Endothelial cell (in vitro differentiated cells): ENCODE data around the gene CBARP. TPM values are rescaled to one million over a fixed set of nuclear protein-coding genes. Genes with fewer than 3 reads are reported as not detected.

ENCODE experiments used
- DNase-seq: peaks from one replicate; pipeline ENCODE4 v3.0.0; 2021; ENCODE audit warnings: low spot score
- H3K27ac Mint-ChIP-seq: one replicate; pipeline ENCODE4 v1.8.0; 2021; ENCODE audit warnings: mixed read lengths, inconsistent platforms; ENCODE audit not compliant: unreplicated experiment
- H3K27me3 Mint-ChIP-seq: one replicate; pipeline ENCODE4 v1.8.0; 2021; ENCODE audit warnings: mild to moderate bottlenecking, moderate library complexity, mixed read lengths, inconsistent platforms; ENCODE audit not compliant: unreplicated experiment
- H3K36me3 Mint-ChIP-seq: one replicate; pipeline ENCODE4 v1.8.0; 2021; ENCODE audit warnings: mild to moderate bottlenecking, low read depth, mixed read lengths, inconsistent platforms; ENCODE audit not compliant: unreplicated experiment
- H3K4me1 Mint-ChIP-seq: one replicate; pipeline ENCODE4 v1.8.0; 2021; ENCODE audit warnings: mild to moderate bottlenecking, mixed read lengths, inconsistent platforms; ENCODE audit not compliant: unreplicated experiment
- H3K4me3 Mint-ChIP-seq: one replicate; pipeline ENCODE4 v1.8.0; 2021; ENCODE audit warnings: mild to moderate bottlenecking, mixed read lengths, inconsistent platforms; ENCODE audit not compliant: unreplicated experiment
- H3K9me3 Mint-ChIP-seq: one replicate; pipeline ENCODE4 v1.8.0; 2021; ENCODE audit warnings: mixed read lengths, inconsistent platforms; ENCODE audit not compliant: unreplicated experiment
- long read RNA-seq: library from polyadenylated mRNA; unstranded; transcript quantifications from one replicate; pipeline ENCODE4 v2.0.0, GENCODE V29; 2020; ENCODE audit not compliant: unreplicated experiment
- total RNA-seq: library from RNA; stranded (reverse); fragmentation: NEBNext Ultra II Directional; extraction: Animal tissue kit (Norgen Biotek cat#: 25700); gene quantifications from one replicate; pipeline ENCODE4 v1.2.1, GENCODE V29; 2021; ENCODE audit not compliant: unreplicated experiment
- TF ChIP-seq, protein P1 (sequence below): fragments of 200-600 bp; sonication (generic); IDR thresholded peaks from one replicate; pipeline ENCODE4 v1.5.0; 2021; ENCODE audit warnings: antibody characterized with exemption; ENCODE audit not compliant: unreplicated experiment

CBARP gene, protein sequence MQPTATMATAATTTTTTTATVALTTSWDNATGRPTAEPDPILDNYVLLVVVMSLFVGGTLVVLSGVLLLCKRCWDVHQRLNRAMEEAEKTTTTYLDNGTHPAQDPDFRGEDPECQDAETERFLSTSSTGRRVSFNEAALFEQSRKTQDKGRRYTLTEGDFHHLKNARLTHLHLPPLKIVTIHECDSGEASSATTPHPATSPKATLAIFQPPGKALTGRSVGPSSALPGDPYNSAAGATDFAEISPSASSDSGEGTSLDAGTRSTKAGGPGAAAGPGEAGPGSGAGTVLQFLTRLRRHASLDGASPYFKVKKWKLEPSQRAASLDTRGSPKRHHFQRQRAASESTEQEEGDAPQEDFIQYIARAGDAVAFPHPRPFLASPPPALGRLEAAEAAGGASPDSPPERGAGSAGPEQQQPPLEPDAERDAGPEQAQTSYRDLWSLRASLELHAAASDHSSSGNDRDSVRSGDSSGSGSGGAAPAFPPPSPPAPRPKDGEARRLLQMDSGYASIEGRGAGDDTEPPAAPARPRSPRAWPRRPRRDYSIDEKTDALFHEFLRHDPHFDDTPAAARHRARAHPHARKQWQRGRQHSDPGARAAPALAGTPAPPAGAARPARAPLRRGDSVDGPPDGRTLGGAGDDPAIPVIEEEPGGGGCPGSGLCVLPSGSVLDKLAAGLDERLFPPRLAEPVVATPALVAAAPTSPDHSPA
- 10.4 TPM for total RNA-seq
- long read RNA-seq = 0 reads

DNA sequence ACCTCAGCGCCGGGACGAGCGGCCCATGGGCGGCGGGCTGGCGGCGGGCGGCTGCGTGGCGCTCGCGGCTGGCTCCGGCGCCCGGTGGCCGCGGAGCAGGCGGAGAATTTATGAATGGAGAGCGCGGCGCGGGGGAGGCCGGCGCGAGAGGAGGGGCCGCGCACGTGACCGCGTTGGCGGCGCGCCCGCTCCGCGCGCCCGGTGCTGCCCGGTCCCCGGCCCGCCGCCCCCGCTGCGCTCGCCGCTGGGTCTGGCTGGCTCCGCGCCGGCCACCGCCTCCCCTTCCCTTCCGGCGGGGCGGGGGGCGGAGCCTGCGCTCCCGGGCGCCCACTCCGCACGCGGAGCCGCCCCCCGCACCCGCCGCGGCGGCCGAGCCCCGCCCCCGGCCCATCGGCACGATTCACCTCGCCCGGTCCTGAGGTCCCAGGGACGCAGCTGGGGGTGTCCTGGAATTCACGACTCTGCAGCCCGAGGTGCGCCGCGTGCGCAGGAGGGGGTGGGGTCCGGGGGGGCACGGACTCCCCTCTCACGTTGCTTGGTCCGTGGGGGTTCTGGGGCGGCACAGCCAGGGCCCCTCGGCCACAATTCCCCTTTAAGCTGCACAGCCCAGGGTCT, at the start of gene CBARP:
Gene CBARP (minus strand): TSS at position 252 of the 615 bp plus-strand sequence. CDS start 1,905 bp downstream, outside the sequence.
- Mint-ChIP-seq H3K27ac (peak within 1 kb of the TSS; percentile 4), H3K27me3 (peaks cover 16% of the 10 kb centered on the region), H3K36me3 (no peaks in the 10 kb centered on the region), H3K4me1 (peaks cover 5% of the 10 kb centered on the region), H3K9me3 (no peaks in the 10 kb centered on the region), H3K4me3 (peak within 1 kb of the TSS; percentile 89)
- DNase-seq = peak; percentile 54
- TF ChIP-seq, protein P1, sequence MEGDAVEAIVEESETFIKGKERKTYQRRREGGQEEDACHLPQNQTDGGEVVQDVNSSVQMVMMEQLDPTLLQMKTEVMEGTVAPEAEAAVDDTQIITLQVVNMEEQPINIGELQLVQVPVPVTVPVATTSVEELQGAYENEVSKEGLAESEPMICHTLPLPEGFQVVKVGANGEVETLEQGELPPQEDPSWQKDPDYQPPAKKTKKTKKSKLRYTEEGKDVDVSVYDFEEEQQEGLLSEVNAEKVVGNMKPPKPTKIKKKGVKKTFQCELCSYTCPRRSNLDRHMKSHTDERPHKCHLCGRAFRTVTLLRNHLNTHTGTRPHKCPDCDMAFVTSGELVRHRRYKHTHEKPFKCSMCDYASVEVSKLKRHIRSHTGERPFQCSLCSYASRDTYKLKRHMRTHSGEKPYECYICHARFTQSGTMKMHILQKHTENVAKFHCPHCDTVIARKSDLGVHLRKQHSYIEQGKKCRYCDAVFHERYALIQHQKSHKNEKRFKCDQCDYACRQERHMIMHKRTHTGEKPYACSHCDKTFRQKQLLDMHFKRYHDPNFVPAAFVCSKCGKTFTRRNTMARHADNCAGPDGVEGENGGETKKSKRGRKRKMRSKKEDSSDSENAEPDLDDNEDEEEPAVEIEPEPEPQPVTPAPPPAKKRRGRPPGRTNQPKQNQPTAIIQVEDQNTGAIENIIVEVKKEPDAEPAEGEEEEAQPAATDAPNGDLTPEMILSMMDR = no peak

DNA sequence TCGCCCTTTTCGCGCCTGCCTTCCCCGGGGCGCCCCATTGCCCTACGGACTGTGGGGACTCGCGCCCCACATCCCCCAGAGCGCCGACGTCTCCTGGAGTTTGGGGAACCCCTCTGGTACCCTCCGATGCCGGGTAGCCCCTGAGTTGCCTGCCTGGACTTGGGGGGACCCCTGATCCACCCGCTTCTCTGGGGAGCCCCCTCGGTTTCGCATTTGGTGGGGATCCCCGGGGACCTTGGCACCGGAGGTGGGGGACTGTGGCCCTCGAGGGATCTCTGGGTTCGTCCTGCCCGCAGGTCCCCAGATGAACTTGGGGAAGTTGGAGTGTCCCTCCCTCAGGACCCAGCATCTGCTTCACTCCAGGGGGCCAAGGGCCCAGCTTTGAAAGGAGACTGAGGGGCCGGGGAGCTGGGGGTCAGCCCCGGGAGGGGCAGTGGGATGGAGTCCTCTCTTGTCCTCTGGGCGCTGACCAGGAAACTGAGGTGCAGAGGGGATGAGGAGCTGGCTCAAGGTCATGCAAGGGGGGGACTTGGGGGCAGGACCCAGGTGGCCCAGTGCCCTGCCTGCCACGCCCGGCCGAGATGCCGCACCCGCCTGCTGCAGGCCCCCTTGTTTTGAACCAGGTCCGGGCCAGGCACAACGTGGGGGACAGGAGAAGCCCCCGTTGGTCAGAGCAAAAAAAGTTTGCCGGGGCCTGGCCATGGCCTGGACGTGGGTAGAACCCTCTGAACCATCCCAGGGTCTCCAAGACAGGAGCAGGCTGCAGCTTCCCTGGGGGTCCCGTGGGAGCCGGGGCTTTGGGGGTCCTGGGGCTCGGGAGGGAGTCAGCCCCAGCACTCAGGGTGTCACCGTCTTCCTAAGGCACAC, 48.9 kb upstream of the CBARP start:
- Mint-ChIP-seq H3K4me1 (no peaks in the 10 kb centered on the region), H3K9me3 (no peaks in the 10 kb centered on the region), H3K27ac (no peak overlapping the region), H3K4me3 (peak overlapping the region; percentile 87), H3K27me3 (peaks cover 10% of the 10 kb centered on the region), H3K36me3 (no peaks in the 10 kb centered on the region)
- DNase-seq = no peak
- TF ChIP-seq, protein P1 = no peak

DNA sequence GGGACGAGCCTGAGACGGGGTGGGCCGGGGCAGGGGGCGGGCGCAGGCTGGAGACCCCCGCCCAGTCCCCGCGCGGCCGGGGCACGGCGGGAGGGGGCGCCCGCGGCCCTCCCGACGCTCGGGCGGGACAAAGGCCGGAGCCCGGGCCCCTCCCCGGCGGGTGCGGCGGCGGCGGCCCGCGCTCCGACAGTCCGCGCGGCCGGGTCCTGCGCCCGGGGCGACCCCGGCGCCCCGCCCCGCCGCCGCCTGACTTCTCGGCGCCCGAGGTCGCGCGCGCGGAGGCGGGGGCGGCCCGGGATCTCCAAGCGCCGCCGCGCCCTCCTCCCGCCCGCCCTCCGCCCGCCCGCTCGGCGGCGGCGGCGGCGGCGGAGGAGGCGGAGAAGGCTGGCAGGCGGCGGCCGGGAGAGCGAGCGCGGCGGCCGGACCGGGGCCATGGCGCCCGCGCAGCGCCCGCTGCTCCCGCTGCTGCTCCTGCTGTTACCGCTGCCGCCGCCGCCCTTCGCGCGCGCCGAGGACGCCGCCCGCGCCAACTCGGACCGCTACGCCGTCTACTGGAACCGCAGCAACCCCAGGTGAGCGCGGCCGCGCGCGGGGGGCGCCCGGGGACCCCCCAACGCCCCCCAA, 48.0 kb upstream of the CBARP start, which contains the start of gene EFNA2:
Gene EFNA2 (plus strand): TSS at position 137 of the 624 bp plus-strand sequence. CDS start 296 bp downstream, at position 433.
- TF ChIP-seq, protein P1 = no peak
- DNase-seq = no peak
- H3K4me3 Mint-ChIP-seq = peak within 1 kb of the TSS; percentile 87
- H3K27me3 Mint-ChIP-seq = peaks cover 10% of the 10 kb centered on the region
- H3K27ac Mint-ChIP-seq = no peak within 1 kb of the TSS
- H3K9me3 Mint-ChIP-seq = no peaks in the 10 kb centered on the region
- H3K36me3 Mint-ChIP-seq = no peaks in the 10 kb centered on the region
- no peaks in the 10 kb centered on the region for H3K4me1 Mint-ChIP-seq

DNA sequence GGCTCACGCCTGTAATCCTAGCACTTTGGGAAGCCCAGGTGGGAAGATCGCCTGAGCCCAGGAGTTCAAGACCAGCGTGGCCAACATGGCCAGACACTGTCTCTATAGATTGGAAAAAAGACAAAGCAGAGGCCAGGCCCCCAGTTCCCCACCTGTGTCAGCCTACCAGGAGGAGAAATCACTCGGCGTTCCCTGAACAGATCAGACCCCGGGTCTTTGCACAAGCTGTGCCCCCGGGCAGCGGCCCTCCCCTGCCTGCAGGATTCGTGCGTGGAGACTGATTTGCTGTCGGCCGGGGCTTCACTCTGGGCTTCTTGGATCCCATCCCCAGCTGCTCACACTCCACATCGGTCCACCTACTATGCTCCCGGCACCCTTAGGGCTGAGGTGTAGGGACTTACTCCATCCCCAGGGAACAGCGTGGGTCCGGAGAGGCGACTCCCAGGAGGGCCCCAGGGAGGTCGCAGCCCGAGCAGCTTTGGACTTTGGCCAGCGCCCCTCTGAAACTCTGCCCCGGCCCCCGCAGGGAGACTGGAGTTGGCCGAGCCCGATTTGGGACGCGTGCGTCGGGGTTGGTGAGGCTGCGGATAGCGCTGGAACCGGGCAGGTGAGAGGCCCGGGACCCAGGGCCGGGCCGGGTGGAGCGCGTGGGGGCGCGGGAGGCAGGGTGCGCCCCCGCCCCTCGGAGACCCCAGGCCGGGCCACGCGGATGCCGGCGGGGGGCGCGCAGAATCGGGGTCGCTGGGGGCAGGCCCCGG, 47.4 kb upstream of the CBARP start:
- DNase-seq = no peak
- Mint-ChIP-seq H3K4me1 (peaks cover 2% of the 10 kb centered on the region), H3K36me3 (no peaks in the 10 kb centered on the region), H3K9me3 (no peaks in the 10 kb centered on the region), H3K4me3 (peak overlapping the region; percentile 80), H3K27me3 (peaks cover 13% of the 10 kb centered on the region), H3K27ac (no peak overlapping the region)
- TF ChIP-seq, protein P1 = no peak
